DND-41 (cell line): ENCODE data around the gene NENF.

Experiments used
- ATAC-seq: fragments of 200-7000 bp; cut with Tn5 transposase; 3 replicates; pipeline ENCODE4 v1.9.1; 2021; ENCODE audit warnings: low read depth; ENCODE audit not compliant: insufficient read depth
- DNase-seq: peaks from one replicate; pipeline ENCODE4 v3.0.0-alpha.2; 2020
- H2AFZ ChIP-seq: 2 replicates; pipeline ENCODE4 v1.6.0; 2012; ENCODE audit warnings: low read depth, low read length
- H3K27ac ChIP-seq: 2 replicates; pipeline ENCODE4 v1.5.1; 2012; ENCODE audit warnings: low read length, inconsistent platforms
- H3K27me3 ChIP-seq: fragments of 200-600 bp; sonication (generic); 2 replicates; pipeline ENCODE4 v1.6.0; 2012; ENCODE audit warnings: low read length, mild to moderate bottlenecking, inconsistent platforms; ENCODE audit not compliant: insufficient read depth, poor library complexity
- H3K36me3 ChIP-seq: 2 replicates; pipeline ENCODE4 v1.5.1; 2012; ENCODE audit warnings: low read length, inconsistent platforms; ENCODE audit not compliant: insufficient read depth
- H3K4me1 ChIP-seq: 2 replicates; pipeline ENCODE4 v1.5.1; 2012; ENCODE audit warnings: mild to moderate bottlenecking, low read length; ENCODE audit not compliant: insufficient read depth
- H3K4me2 ChIP-seq: 2 replicates; pipeline ENCODE4 v1.6.0; 2012; ENCODE audit warnings: mild to moderate bottlenecking, moderate library complexity, low read length, inconsistent platforms; ENCODE audit not compliant: insufficient read depth
- H3K4me3 ChIP-seq, 2 experiments: fragments of 200-600 bp in 1 of 2; shearing (Covaris generic) in 1 of 2; 2 replicates each; pipeline ENCODE4 v1.5.1; 2012 to 2016; ENCODE audit warnings: inconsistent platforms in 2 of 2, low read length in 2 of 2, mild to moderate bottlenecking in 2 of 2, low read depth in 1 of 2, moderate library complexity in 1 of 2
- H3K79me2 ChIP-seq: 2 replicates; pipeline ENCODE4 v1.6.0; 2012; ENCODE audit warnings: low read length, inconsistent platforms; ENCODE audit not compliant: insufficient read depth
- H3K9ac ChIP-seq: 2 replicates; pipeline ENCODE4 v1.6.0; 2012; ENCODE audit warnings: low read depth, mild to moderate bottlenecking, inconsistent platforms, low read length, moderate library complexity
- H3K9me3 ChIP-seq: 2 replicates; pipeline ENCODE4 v1.5.1; 2012; ENCODE audit warnings: low read length, moderate library complexity, mild to moderate bottlenecking, inconsistent platforms; ENCODE audit not compliant: insufficient read depth, severe bottlenecking
- H4K20me1 ChIP-seq: 2 replicates; pipeline ENCODE4 v1.6.0; 2012; ENCODE audit warnings: low read length; ENCODE audit not compliant: insufficient read depth
- CTCF ChIP-seq: IDR thresholded peaks from 2 replicates; pipeline ENCODE4 v1.5.1; 2012; ENCODE audit warnings: borderline replicate concordance, low read length, moderate library complexity, mild to moderate bottlenecking; ENCODE audit not compliant: poor library complexity, severe bottlenecking; ENCODE audit errors: extremely low read depth
- EZH2 ChIP-seq: IDR thresholded peaks from 3 replicates; pipeline ENCODE4 v1.6.1; 2012; ENCODE audit warnings: borderline replicate concordance, low read depth, mild to moderate bottlenecking, moderate library complexity, low read length, inconsistent platforms; ENCODE audit not compliant: severe bottlenecking

NENF gene

GRCh38 chr1:212482006-212482636 lies 49.4 kb downstream of the NENF start:
- Histone ChIP-seq H3K4me3 (no peak overlapping the region), H3K27ac (no peak overlapping the region), H3K79me2 (no peaks in the 10 kb centered on the region), H3K9me3 (no peaks in the 10 kb centered on the region), H3K4me1 (peaks cover 3% of the 10 kb centered on the region; the same call in 1 of the 2 replicates), H3K27me3 (peaks cover 7% of the 10 kb centered on the region), H3K9ac (no peak overlapping the region), H3K36me3 (no peaks in the 10 kb centered on the region), H4K20me1 (no peaks in the 10 kb centered on the region), H2AFZ (no peak overlapping the region), H3K4me2 (no peak overlapping the region)
- TF ChIP-seq CTCF (no peak), EZH2 (no peak)
- no peak for DNase-seq
- ATAC-seq = no peak

- DNase-seq = no peak
- Histone ChIP-seq H3K4me2 (no peak overlapping the region), H3K27ac (no peak overlapping the region), H3K36me3 (no peaks in the 10 kb centered on the region), H2AFZ (no peak overlapping the region), H3K9me3 (no peaks in the 10 kb centered on the region), H3K4me3 (no peak overlapping the region), H3K9ac (no peak overlapping the region), H3K27me3 (peaks cover 7% of the 10 kb centered on the region), H3K4me1 (no peaks in the 10 kb centered on the region), H4K20me1 (no peaks in the 10 kb centered on the region), H3K79me2 (no peaks in the 10 kb centered on the region)
- no peak for ATAC-seq
- TF ChIP-seq EZH2 (no peak), CTCF (no peak)
These were observed 50.1 kb downstream of the NENF start for GRCh38 chr1:212482637-212483441.

DNA sequence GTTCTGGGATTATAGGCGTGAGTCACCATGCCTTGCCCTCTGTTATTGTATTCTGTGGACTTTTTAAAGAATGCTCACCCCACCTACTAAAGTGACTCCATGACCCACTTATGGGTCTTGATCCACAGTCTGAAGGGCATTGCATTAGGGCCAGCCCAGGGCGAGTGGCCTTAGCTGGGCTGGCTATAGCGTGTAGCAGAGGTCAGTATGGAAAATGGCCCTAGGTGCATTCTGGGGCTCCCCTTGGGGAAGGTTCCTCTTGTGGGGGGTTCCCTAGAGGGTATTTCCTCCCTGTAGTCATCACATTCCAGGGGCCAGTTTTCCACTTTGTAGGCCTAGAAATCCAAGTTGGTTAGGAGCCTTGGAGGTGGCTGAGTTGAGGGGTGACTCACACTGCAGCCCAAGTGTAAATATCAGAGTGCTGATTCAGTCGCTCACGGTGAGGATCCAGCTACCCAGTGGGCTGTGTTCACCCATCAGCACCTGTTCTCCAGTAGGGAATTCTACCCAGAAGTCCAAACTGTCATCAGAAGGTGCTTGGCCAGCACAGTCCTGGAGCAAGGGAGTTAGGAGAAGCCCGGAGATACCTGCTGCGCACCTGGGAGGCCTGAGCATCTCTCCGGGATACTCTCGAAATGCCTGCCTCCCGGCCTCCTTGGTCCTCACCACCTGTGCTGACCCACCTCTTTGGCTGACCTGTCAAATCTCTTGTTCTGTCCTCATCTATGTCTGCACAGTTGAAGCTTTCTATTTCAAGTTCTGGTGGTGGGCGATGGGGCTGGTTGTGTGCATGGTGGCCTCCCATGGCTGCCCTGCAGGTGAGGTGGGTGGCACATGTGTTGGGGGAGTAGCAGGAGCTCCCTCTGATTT lies 52.2 kb downstream of the NENF start:
- Histone ChIP-seq H3K79me2 (no peaks in the 10 kb centered on the region), H4K20me1 (no peaks in the 10 kb centered on the region), H3K9me3 (no peaks in the 10 kb centered on the region), H3K9ac (no peak overlapping the region), H3K27me3 (peaks cover 7% of the 10 kb centered on the region), H3K4me3 (no peak overlapping the region), H3K4me2 (no peak overlapping the region), H3K36me3 (no peaks in the 10 kb centered on the region), H2AFZ (no peak overlapping the region), H3K4me1 (no peaks in the 10 kb centered on the region), H3K27ac (no peak overlapping the region)
- TF ChIP-seq CTCF = no peak
- no peak for TF ChIP-seq EZH2
- DNase-seq (no peak), ATAC-seq (no peak)
